HPDE6-E6E7 (cell line): ENCODE results near the gene NLRP5.
"Not testable (repeated sequence)": the region's sequence is repeated elsewhere in the genome, so short reads cannot be mapped to it uniquely, and the experiment has no call there.

Experiments
- DNase-seq: peaks from one replicate; pipeline ENCODE4 v3.0.0; 2011; ENCODE audit warnings: missing footprints; ENCODE audit errors: extremely low spot score

The NLRP5 gene

DNA sequence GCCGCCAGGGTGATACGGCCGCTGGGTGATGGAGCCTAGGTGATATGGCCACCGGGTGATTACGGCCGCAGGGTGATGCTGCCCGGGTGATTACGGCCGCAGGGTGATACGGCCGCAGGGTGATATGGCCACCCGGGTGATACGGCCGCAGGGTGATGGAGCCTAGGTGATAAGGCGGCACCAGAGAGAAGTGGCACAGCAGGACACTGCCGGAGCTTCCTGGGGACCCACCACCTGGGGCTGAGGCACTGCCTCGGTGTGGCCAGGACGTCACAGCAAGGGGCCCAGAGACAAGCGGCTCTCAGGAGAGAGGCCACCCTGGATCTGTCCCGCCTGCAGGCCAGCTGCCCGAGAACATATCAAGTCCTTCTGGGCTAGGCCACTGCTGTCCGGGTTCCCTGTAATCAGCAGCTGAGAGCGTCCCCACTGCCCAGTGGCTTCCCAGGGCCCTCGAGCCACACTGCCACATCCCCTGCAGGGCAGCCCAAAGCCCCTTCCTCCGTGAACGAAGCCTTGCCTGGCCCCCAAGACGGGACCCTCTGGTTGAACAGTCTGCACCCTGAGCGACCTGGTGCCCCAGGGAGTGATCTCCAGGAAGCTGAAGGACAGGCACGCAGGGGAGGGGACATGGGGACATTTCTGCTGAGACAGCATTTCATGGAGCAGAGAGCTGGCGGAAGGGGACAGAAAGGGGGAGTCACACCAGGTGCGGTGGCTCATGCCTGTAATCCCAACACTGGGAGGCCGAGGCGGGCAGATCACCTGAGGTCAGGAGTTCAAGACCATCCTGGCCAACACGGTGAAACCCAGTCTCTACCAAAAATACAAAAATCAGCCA, 112.4 kb downstream of the NLRP5 start:
- DNase-seq: no peak

DNA sequence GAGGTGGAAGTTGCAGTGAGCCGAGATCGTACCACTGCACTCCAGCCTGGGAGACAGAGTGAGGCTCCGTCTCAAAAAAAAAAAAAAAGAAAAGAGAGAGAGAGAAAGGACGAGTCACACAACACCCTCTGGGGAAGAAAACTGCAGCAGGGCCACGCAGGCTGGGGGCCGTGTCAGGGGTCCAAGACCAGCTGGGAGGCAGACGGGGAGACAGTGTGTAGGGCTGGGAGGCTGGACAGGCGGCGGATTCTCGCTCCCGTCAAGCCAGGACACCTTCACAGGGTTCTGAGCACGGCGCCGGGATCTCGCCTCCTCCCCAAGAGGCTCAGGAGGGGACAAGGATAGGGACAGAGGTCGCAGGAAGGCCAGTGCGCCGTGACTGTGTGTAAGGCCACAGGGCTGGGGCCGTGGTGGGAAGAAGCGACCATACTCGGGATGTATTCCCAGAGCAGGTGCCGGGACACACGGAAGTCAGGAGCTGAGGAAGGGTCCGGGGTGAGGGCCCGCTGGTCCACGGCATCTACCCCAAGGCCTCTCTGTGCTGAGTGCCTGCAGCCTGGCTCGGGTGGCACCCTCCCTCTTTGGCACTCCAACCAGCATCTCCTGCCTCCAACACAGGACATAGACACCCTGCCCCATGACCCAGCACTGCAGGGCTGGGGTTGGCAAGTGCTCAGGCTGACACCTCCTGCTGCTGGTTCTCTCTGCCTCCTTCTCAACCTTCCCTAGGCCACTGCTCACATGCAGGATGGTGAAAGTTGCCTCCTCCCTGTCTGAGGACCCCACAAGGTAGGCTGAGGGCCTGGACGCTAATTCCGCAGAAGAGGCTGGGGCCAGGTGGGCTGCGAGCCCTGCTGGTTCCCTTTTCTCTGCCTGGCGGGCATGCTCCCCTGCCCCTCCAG, 113.3 kb downstream of the NLRP5 start:
- DNase-seq: no peak

DNA sequence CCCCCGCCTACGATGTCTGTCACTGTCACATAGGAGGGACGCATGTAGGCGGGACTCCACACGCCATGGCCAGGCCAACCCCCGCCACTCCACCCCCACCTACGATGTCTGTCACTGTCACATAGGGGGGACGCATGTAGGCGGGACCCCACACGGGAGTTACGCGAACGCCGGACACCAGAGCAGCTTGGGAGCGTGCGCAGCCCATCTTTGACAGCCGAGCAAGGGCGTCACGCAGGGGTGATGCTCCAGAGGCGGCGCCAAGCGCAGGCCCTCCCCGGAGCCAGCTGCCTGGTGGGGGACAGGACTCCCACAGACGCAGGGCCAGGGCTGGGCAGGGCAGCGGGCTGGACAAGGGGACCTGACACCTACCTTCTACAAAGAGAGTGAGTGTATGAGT, 114.5 kb downstream of the NLRP5 start:
- DNase-seq: no peak

DNA sequence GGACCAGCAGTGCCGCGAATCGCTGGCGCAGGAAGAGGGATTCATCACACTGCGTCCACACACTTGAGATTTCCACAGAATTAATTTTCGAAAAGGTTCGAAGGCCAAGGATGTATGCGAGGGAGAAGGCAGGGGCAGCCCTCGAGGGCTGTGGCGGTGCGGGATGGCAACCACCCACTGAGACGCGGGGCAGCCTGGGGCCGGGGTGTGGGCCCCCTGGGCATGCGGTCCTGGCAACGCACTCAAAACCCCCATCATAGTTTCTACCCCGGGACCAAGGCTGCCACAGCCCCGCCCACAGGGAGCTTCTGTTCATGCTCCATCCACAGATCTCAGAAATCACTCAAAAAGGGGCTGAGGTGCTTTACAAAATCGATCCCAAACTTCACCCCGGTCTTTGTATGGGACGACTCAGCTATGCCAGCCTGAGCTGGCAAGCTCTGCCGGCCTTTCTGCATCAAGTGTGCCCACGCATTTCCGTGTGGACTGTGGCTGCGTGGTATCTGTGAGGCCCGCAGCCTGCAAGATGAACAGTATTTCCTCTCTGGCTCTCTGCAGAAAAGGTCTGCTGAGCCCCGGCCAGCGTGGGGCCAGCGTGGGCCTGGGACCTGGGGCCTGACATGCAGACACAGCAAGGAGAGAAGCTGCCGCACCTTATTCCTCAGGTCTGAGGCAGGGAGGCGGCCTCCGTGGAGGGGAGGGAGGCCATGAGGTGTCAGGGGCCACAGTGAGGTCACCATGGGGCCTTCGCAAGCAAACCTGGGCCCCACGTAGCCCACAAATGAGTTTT, 115.4 kb downstream of the NLRP5 start:
- DNase-seq: no peak

DNA sequence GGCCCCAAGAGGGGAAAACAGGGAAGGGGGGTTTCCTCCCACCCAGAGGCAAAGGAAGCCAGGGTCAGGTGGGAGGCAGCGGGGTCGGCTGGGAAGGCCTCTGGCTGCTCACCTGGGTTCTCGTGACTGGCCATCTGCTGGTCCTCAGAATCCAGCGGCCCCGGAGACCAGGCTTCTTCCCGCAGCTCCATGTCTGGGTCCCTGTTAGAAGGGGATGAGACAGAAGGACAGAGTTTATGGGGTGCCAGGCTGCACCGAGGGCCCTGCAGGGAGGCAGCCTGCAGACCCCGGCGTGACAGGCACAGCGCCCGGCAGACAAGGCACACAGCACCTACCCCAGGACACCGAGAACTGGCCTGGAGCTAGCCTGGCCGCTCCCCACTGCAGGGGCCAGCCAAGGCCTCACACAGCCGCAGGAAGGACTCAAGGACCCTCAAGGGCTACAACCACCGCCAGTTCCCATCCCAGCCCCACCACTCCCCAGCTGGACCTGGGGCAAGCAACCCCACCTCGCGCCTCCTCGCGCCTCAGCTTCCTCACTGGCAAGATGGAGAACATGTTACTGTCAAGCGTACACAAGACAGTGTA, 116.5 kb downstream of the NLRP5 start:
- no peak for DNase-seq

DNA sequence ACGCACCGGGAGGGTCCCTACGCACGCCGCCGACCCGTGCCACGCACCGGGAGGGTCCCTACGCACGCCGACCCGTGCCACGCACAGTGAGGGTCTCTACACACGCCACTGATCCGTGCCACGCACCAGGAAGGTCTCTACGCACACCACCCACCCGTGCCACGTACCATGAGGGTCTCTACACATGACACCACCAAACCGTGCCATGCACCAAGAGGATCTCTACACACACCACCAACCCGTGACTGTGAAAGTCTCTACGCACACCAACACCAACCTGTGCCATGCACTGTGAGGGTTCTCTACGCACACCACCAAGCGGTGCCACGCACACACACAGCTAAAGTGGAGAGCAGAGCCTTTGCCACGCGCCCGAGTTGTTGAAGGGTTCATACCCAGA, 117.8 kb downstream of the NLRP5 start:
- no peak for DNase-seq

DNA sequence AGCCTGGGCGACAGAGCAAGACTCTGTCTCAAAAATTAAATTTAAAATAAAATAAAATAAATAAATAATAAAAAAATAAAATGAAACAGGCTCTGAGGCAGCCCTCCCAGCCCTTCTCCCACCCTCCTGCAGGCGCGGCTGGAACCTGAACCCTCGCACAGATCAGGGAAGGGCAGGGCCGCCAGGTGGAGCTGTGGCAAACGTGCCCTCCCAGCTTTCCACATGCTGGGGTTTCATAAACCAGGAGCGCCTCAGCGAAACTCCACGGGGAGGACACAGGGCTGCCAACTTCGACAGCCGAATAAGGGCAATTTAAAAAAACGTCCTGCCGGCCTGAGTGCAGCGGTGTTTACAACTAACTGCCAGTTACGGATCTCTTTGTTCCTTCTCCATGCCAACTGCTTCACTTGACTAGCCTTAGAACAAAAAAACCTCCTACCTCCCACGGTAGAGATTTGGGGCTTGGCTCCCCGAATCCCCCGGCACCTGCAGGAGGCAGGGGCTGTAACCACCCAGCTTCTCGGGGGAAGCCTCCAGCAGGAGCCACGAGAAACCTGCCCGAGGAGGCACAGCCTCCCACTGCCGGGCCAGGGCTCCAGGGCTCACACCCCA, 118.6 kb downstream of the NLRP5 start:
- no peak for DNase-seq

DNA sequence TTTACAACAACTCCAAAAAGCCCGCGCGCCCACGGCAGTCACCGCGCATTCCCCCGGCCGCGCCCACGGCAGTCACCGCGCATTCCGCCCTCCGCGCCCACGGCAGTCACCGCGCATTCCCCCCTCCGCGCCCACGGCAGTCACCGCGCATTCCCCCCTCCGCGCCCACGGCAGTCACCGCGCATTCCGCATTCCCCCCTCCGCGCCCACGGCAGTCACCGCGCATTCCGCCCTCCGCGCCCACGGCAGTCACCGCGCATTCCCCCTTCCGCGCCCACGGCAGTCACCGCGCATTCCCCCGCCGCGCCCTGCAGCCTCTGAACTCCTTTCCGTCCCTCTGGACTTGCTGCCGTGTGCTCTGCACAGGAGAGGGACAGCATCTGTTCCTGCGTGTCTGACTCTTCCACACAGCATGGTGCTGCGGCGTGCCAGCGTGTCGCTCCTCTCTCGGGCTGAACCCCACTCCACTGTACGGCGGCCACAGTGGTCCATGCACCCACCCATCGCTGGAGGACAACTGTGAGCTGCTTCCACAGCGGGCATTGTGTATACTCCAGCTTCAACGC, 119.3 kb downstream of the NLRP5 start:
- DNase-seq: not testable (repeated sequence)

DNA sequence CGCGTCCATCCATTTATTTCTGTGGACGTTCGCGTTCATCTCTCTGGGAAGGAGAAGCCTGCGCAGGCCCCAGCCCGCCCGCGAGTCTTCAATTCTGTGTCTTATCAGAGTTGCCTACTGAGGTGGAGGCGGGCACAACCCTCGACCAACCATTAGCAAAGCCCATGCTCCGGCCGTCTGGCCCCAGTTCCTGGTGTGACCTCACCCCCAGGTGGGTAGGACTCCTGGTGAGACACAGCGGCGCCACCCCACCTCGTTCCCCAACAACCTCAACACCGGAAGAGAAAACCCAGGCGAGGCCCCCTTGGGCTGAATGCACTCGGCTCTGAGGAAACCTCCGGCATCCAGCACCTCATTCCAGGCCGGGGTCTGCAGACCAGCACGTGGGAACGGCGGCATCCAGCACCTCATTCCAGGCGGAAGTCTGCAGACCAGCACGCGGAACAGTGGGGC, 119.8 kb downstream of the NLRP5 start:
- DNase-seq: no peak

DNA sequence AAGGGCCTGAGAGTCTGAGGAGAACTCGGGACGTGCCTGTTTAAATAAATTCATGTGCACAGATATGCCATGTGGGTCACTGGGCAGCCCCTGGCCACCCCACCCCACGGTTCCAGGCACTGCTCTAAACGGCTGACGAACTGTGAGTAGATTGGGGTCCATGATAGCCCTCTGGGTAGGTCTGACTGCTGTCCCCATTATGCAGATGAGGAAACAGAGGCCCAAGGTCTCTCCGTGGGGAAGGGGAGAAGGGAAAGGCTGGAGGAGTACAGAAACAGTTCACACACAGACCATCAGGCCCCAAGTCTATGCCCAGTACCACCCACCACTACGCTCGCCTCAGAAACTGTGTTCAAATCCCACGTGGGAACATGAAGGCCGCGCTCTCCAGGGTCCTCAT, 120.4 kb downstream of the NLRP5 start:
- no peak for DNase-seq

DNA sequence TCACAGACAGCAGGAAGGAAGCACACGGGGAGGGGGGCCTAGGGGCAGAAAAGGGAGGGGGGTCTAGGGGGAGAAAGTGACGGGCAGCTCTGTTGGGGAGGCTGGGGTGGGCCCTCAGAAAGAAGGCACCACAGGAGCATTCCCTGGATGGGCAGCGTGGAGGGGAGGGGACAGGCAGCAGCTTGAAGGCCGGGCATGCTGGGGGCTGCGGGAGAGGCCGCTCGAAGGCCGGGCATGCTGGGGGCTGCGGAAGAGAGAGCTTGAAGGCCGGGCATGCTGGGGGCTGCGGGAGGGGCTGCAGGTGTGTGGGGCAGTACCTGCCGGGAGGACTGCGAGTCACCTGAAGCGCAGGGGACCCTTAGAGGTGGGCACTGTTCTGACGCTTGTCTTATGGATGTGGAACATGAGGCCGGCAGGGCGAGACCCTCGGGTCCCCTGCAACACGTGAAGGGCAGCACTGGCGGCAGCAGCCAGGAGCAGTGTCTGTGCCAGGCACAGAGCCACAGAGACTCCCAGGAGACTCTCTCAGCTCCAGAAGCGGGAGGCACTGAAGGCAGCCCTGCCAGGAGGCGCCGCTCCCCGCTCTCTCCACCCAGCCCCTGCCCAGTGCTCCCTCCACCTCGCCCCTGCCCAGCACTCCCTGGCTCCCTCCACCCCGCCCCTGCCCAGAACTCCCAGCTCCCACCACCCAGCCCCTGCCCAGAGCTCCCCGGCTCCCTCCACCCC, 121.2 kb downstream of the NLRP5 start:
- DNase-seq: no peak

DNA sequence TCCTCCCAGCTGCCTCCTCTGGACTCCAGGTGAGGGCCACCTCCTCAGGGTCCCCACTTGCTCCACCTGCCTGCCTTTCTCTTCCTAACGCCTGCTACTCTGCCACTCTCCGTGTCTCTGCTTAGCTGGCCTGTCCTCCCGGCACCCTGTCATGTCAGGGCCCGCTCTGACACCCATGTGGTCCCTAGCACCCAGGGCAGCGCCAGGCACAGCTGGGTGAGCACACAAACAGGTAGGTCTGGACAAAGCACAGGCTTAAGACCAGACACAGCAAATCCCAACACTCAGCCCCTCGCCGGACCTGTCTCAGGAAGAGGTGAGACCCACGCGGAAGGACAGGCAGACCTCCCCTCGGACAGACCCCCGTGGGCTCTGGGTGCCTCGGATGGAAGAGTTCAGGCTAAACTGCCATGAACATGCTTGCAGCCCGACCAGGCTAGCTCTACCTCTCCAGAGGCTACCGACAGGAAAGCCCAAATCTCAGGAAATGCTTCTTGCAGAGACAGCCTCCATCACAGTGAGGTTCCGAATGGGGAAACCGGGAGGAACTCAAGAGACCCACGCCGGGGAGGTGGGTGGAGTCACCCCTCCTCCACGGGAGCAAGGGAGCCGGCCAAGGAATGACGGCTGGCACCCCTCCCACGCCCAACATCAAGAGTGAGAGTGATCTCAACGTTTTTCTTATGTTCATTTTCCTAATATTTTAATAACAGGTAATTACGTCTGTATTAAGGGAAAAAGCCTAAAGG, 122.0 kb downstream of the NLRP5 start:
- DNase-seq: no peak

DNA sequence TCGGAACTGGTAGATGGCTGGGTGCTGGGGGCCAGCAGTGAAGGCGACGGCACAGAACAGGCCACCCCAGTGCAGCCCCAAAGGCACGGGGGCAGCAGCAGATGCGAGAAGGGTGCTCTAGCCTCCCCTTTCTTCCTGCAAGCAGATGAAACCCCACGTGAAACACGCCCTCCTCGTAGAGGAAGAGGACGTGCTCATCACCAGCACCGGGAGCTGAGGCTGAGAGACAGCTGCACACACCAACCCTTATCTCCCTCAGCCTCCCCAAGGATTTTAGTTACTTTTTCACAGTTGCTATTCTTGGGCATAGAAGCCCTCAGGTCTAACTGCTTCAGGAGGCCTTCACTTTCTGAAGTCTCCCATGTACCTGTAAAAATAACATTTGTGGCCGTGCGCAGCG, 122.7 kb downstream of the NLRP5 start:
- DNase-seq: no peak

DNA sequence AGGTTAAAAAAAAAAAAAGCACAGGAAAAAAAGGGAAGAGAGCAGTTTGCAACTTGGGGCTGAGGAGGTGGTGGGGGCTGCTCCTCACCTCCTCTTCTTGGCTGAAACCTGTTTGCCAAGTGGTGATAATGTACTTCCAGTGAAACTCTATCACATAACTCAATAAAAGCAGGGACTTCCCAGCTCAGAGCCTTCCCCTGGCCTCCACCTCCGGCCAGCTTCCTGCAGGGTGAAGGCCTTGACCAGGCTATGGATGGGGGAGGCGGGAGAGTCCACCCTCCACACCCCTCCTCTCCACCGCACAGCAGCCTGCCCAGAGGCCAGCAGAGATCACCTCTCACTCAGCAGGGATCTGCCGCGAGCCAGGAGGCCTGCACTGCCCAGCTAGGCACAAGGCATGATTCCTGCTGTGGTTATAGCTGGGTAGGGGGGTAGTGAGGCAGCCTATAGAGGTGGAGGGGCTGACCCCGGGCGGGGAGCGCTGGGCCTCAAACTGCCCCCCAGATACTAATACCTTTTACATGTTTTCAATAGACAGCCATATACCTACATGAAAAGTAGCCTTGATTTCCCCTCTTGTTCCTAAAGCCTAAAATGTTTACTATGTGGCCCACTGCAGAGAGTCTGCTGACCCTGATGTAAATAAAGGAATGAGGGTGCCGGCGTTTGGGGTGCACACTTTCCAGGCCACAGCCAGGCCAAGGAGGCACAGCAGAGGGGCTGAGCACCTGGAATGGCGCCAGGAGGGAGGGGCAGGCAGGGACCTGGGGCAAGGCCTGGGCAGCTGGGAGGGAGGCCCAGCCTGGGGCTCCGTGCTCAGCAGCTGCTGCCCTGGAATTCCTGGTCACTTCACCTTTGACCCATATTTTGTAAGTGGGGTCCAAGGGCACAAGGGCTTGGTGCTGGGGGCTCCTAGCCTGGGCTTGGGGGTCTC, 124.2 kb downstream of the NLRP5 start:
- DNase-seq: no peak
